Skin epidermis (tissue), 12 donors: ENCODE data around the gene DYTN.

Source experiments
- H3K27ac ChIP-seq, 21 experiments: fragments of 200-600 bp; sonication (generic) in 11 of 21; one replicate each; pipeline ENCODE4 v1.5.0; 2020; ENCODE audit warnings: mild to moderate bottlenecking in 3 of 21, inconsistent platforms in 2 of 21, moderate library complexity in 2 of 21
- H3K4me3 ChIP-seq, 7 experiments: fragments of 200-600 bp; sonication (generic) in 2 of 7; one replicate each; pipeline ENCODE4 v1.5.0; 2020; ENCODE audit warnings: inconsistent platforms in 2 of 7, mild to moderate bottlenecking in 2 of 7, moderate library complexity in 1 of 7

Gene DYTN

DNA sequence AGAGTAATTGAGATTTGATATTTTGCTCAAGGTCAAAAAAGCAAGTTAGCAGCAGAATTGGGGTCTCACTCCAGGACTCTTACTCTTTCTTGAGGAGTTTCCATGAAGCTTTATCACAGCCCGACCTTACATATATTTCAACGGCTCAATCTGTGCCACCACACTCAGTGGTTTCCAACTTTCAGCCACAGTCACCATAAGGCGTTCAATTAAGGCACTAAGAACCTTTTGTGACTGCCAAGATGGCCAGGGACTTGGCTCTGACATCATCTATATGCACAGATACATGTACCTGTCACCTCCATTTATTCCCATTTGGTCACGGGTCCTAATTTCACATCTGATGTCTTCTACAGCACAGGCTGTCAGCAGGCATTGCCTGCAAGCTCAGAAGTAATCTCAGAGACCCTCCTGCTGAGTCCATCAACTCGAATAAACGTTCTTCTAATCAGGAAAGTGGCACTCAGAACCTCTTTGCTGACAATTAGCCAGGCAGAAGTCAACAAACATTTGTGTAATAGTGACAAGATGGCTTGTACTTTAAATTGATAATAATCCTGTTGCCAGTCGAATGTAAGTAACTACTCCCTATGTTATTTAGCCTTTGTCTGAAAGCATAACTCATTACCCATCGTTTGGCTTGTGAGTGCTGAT is 16.1 kb downstream of the DYTN start:
- H3K4me3 ChIP-seq = no peak overlapping the region
- no peak overlapping the region for H3K27ac ChIP-seq

DNA sequence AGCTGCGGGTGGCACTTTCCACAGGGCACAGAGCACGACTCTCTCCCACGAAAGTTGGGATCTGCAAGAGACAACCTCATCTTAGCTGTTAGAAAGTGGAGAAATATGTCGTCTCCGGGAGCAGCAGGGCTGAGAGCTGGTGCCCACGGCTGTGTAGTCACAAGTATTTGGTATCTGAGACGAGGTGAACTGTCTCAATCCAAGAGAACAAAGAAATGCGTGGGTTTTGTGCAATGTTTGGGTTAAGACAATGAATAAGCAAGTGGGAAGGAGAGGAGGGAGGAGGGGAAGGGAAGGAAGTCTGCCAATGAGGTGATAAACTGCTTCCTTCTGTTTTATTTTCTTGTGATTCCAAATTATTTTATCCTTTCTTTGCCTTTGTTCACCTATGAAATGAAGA is 18.0 kb downstream of the DYTN start:
- Histone ChIP-seq H3K27ac (no peak overlapping the region), H3K4me3 (no peak overlapping the region)

DNA sequence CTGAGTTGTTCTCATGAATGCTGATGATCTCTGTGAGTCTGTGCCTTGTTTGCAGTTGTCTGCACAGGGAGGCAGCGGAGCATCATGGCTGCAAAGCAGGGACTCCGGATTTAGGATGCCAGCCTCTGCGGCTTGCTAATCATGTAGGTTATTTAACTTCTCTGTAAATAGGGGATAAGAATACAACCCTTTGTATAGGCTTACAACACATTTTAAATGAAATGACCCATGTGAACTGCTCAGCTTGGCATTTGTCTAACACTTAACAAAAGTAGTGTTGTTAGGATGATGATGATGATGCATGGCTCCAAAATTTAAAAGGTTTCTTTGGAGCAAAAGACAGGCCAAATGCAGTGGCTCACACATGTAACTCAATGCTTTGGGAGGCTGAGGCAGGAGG is 19.4 kb downstream of the DYTN start:
- Histone ChIP-seq H3K4me3 (no peak overlapping the region), H3K27ac (no peak overlapping the region)

DNA sequence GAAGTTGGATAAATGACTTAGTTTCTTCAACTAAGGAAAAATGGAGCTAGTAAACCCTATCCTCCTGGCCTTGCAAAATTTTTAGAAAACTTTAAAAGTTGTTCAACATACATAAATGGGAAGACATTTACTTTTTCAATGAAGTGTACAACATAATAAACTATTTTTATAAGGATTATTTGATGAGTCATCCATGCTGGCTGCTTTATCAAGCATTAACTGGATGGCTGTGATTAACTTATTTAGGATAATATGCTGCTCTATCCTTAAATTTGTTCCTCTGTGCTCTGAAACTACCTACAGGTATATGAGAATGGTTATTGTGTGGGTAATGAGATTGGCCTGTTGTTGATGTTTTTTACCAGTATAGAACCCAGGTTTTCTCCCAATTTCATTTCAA is 21.3 kb downstream of the DYTN start:
- H3K4me3 ChIP-seq = no peak overlapping the region
- H3K27ac ChIP-seq = no peak overlapping the region

DNA sequence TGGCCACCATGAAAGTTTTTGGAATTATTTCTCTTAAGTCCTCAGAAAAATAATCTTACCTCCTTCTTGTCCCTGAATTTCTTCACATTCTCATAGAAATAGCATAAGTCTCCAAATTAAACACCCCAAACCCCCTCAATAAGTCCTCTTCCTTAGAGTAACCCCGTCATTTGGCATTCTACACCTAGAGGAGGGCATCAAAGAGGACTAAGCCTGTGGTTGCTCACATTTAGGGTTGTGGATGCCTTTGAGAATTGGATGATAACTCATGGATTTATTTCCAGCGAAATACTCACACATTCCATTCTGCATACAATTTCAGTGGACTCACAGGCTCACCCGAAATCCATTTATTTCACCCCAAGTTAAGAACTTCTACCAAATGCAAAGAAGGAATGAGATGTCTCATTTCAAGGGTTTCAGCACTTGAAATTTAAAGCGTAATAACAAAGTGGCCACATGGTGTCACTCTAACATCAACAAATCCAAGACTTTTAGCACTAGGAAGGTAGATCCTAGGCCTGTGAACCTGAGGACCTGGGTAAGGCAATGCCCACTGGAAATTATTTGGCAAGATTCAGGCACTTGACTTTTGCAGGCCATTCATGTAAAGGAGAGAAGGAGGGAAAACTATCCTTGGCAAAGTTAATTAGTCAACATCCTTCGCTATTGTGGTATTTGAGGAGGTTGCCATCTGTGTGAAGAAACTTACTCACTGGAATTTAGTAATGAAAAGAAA is 24.6 kb downstream of the DYTN start:
- H3K27ac ChIP-seq = no peak overlapping the region
- no peak overlapping the region for H3K4me3 ChIP-seq

DNA sequence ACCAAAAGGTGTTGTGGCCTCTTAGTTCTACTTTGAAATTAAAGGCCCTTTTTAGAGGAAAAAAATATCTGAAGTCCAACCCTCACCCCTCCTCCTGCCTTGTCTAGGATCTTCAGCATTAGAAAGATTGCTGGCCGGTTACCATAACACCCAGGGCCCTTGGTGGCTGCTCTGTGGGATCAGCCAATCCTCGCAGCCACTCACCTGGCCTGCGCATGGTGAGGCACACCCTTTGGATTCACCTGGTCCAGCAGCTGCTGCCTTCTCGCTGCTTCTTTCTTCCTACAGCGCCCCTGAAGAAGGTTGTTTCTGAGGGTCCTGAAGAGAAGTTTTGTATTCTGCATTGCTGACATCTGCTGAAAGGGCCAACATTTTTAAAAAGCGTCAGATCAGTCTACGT is 25.2 kb downstream of the DYTN start:
- Histone ChIP-seq H3K4me3 (no peak overlapping the region), H3K27ac (no peak overlapping the region)

DNA sequence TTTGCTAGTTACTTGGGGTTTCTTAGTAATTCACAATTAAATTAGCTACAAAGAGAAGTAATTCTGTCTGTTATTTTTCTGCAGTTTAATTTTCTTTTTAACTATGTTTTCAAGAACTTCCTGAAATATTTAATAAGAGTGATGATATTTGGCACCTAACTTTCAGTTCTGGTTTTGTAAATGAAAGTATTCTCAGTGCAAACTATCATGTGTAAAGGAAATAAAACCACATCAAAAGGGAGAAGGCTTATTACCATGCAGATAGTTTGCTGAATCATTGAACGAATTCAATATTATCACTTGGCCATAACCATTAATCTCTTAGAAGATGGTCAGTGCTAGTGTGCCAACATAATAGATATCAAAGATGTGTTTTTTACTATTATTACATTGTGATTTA is 29.2 kb downstream of the DYTN start:
- H3K27ac ChIP-seq = no peak overlapping the region

DNA sequence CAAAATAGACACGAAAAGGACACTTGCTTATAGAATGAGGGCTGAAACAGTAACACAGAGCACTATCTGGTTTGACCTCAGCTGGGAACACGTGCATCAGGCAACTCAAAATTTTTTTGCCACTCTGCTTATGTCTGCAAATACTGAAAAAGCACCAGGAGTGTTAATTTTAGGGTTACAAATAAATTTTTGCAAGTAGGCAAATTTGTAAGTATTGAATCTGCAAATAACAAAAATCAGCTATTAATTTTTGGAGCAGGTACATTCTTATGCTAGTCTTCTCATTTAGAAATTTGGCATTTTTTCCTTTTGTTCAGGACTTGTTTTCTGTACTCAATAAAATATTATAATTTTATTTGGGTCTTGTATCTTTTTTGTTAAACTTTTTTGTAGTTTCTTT is 29.7 kb downstream of the DYTN start:
- Histone ChIP-seq H3K27ac (no peak overlapping the region), H3K4me3 (no peak overlapping the region)

More for the DNA sequence above, 29.2 kb downstream of the DYTN start:
- no peak overlapping the region for H3K4me3 ChIP-seq

DNA sequence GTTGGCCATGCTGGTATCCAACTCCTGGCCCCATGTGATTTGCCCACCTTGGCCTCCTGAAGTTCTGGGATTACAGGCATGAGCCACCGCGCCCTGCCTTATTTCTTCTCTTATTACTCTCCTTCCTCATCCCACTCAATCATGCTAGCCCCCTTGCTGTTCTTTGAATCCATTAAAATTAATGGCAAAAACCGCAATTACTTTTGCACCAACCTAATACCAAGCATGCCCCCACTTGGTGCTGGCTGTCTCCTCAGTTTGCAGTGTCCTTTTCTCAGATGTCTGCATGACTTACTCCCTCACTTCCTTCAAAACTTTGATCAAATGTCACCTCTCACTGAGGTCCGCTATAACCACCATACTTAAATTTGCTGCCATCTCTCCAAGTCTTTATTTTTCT is 34.6 kb downstream of the DYTN start:
- Histone ChIP-seq H3K4me3 (no peak overlapping the region), H3K27ac (no peak overlapping the region)

DNA sequence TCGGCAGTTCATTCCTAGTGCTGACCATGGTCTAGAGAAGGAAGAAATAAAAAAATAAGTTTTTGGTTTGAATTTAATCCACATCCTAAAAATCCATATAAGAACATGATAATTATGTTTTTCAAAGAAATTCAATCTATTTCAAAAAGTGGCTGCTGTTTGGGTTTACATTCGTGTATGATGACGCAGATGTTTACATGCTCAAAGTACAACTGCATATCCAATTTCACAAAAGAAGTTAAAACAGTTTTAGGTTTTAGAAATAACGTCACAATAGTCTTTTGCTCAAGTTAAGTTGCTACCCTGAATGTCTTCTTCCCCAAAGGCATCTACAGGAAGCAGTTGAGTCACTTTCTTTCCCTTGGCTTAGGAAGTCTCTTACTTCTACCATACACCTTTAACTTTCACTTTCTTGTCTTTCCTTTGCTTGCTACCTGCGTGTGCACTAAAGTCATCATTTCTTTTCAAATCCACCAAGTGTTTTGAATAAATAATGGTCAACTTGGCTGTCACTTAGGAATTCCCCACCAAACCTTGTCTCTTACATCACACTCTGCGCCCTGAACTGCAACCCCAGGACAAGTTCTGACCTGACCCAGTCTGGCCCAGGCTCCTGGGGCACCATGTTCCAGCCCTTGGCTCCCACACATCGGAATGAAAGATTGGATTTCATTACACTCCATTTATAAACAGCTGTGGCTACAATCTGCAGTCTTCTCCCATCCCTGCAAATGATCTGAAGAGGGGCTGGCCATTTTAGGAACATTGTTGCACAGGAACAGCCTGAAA is 47.5 kb downstream of the DYTN start:
- Histone ChIP-seq H3K27ac (no peak overlapping the region), H3K4me3 (no peak overlapping the region)

DNA sequence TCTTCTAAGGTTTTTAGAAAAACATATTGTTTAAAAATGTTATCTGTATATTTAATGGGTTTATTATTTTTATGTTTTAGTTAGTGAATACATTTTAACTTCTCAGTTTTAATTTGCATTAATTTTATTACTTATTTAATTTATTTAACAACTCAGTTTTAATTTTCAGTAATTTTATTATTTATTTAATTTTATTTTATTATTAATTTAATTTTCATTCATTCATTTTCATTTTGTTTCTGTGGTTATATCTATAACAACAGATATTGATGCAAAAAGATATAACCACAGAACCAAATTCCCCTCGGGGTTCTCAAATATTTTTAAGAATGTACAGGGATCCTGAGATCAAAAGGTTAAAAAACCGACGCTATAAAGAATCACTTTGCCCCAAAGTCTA is 52.9 kb downstream of the DYTN start:
- no peak overlapping the region for H3K27ac ChIP-seq
- H3K4me3 ChIP-seq = no peak overlapping the region

DNA sequence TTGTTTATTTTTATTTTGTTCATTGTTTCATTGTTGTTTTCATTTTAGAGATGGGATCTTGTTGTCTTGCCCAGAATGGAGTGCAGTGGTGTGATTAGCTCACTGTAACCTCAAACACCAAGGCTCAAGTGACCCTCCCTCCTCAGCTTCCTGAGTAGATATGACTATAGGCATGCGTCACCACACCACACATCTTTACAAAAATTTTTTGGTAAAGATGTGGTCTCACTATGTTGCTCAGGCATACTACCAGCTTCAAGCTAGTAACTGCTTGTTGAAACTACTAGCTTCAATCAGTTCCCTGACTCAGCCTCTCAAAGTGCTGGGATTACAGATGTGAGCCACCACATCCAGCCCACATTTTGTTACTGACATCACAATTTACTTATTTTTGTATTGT is 61.1 kb downstream of the DYTN start:
- Histone ChIP-seq H3K4me3 (no peak overlapping the region), H3K27ac (no peak overlapping the region)

DNA sequence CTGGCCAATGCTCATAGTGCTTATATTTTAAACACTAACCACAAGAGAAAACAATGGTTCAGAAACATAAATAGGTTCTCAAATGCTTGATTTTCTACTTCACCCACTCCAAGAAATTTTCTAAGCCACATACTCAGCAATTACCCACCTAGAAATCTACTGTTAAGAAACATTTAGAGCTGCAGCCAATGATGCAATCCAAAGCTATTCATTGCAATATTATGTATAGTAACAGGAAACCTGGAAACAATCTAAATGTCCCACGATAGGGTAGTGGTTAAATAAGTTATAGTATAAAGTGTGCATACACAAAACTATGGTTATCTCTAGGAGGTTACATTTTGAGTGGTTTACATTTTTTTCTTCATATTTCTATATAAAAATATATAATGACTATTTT is 70.2 kb downstream of the DYTN start:
- no peak overlapping the region for H3K27ac ChIP-seq
- no peak overlapping the region for H3K4me3 ChIP-seq

DNA sequence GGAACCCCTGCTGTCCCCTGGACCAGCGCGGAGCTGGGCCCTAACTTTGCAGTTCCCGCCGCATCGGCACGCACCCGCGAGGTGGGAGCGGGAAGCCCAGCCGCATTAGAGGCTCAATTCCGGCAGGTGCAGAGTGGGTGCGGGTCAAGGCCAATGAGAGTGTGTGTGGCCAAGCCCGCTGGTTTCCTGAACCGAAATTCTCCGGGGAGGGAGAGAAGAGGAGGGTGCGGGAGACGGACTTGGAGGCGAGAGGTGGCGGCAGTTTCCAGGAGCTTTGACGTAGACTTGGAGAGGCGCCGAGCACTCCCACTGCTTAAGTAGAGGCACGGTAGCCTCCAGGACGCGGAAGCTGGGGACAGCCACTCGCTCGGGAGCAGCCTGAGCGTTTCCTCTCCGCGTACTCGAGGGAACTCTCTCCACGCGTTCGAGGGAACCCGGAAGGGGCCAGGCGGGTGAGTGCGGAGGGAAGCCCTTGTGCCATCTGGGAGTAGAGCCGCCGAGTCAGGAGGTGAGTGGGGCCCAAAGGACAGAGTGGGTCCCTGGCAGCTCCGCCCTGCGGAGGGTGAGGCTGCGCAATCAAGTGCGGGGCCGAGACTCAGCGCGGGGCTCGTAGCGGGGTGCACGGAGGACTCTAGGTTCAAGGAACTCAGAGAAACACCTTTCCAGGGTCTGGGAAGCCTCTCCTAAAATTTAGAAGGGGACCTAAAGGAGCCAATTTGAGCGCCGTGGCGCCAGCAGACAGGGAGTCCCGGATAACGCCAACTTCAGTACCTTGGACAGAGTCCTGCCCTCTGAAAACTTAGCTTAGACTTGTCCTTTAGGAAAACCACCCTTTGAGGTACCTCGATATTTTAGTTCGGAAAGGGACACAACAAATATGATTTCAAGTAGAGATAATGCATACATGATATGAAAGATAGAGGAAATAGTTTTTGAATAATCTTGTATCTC is 75.8 kb downstream of the DYTN start, which contains the start of gene FAM237A:
Gene FAM237A, plus strand, starts transcription at position 413 of the 951 bp plus-strand sequence. CDS start 1,750 bp downstream, outside the sequence.
- Histone ChIP-seq H3K27ac (no peak within 1 kb of the TSS), H3K4me3 (no peak within 1 kb of the TSS)

DNA sequence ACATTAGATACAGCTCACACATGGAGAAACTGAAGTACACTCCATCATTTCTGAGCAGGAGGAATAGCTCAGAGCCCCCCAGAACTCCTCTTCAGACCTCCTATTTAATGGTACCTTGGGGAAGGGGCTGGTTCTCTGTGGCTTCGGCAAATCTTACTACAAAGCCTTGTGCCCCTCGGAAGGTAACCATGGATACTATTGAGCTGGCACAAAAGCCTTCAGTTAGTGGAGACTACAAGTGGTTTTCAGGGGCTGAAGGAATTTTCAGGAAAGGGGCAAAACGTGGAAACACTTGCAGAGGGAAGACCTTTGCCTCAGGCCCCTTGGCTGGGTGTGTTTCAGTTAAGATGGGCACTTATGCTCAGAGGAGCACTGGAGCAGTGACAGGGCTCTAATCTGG is 77.0 kb downstream of the DYTN start:
- no peak overlapping the region for H3K27ac ChIP-seq
- no peak overlapping the region for H3K4me3 ChIP-seq

DNA sequence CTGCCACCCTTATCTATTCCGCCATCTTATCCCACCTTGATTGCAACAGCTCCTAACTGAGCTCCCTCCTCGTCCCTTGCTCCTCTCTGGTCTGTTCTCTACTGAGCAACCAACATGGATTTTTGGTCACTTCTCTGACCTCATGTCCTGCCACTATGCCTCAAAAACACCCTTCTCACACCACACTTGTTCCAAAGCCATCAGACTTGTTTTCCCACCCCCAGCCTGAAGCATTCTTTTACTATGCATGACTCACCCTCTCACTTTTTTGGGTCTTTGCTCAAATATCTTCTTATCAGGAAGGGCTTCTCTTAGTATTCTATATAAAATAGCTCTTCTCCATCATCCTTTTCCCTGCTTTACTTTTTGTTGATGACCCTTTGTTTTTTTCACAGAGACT is 78.6 kb downstream of the DYTN start:
- no peak overlapping the region for H3K27ac ChIP-seq
- no peak overlapping the region for H3K4me3 ChIP-seq

DNA sequence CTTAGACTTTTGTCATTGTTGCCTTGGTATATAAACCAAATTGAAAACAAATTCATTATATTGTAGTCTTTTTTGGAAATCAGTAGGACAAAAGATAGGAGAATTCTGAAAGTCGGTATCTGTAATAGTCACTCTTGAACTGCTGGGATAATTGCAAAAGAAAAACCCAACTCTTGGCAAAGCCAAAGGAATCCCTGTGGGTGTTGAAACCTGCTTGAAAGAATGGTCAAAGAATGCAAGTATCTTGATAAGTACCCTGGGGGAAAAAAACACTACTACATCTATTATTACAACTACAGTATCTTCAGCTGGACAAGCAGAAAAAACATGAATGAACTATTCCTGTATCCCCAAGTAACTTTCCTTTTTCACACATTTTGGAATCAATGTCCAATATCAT is 83.2 kb downstream of the DYTN start:
- no peak overlapping the region for H3K4me3 ChIP-seq

DNA sequence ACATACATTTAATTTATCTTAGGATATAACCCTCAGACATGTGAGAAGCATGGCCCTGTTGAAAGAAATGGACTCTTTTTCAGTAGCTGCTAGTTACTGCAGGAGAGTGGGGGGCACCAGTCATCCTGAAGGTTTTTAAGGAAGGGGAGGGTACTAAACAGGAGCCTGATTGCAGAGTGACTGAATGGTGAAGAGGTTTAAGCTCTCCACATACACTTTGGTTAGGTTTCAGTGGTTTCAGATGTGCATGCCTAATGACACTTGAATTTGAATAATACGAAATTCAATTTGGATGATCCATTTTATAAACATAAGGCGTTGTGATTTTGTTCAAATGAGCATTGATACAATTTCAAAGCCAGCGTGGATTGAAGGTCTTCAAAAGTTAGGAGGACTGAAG is 86.9 kb downstream of the DYTN start:
- Histone ChIP-seq H3K4me3 (no peak overlapping the region), H3K27ac (no peak overlapping the region)

More for the DNA sequence above, 83.2 kb downstream of the DYTN start:
- no peak overlapping the region for H3K27ac ChIP-seq

DNA sequence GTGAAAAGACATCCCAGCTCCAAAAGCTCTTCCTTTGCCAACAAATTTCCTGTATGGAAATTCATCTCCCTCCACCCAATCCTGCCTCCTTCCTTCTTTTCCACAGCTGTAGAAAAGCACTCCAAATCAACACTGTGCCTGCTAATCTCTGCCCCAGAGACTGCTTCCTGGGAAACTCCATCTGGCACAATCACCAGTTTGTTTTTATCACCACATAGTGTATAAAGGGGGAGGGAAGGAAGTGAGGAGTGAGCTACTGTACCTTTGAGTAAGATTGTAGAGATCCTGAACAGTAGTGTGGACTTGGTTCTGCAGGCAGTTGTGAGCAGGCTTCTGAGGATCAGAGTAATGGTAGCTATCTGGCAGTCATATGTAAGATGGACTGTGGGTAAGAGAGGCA is 90.6 kb downstream of the DYTN start:
- H3K4me3 ChIP-seq = no peak overlapping the region
- no peak overlapping the region for H3K27ac ChIP-seq

DNA sequence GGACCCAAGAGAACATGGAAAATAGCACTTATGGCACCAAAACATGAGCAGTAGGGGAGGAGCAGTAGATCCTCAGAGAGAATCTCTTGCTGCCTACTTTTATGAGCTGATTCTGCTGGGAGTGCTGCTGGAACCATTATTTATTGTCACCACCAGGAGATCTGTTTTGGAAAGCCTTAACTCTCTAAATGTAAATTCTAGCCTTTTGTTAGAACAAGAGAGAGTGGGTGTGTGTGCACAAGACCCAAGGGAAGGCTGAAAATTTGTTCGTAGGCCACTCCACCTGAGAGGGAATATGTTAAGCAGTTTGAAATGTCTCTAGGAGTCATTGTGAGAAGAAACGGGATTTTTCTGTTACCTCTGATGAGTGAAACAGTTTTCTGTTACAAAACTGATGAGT is 92.1 kb downstream of the DYTN start:
- no peak overlapping the region for H3K4me3 ChIP-seq
- no peak overlapping the region for H3K27ac ChIP-seq
